Endothelial cell of umbilical vein (primary cell): ENCODE results near the gene RIN2. TPM values are rescaled to one million over a fixed set of nuclear protein-coding genes. Genes with fewer than 3 reads are reported as not detected.

Experiments
- BruUV-seq: library from RNA; stranded (reverse); fragments of 400-500 nt; replicated peaks from 2 replicates; lab custom pipeline; 2021; lab: Mats Ljungman, UMichigan
- CTCF ChIA-PET: fragments of 300-600, 350-600 bp; sonication (Branson Sonifier 250); formaldehyde crosslinking; loops from one replicate; lab custom pipeline; 2021; ENCODE audit warnings: antibody characterized with exemption, inconsistent platforms; lab: Charles Lee
- POLR2A ChIA-PET: fragments of 300-600, 350-600 bp; sonication (Branson Sonifier 250); formaldehyde crosslinking; loops from one replicate; lab custom pipeline; 2021; ENCODE audit warnings: antibody characterized with exemption, inconsistent platforms; lab: Charles Lee
- DNase-seq: peaks from one replicate; pipeline ENCODE4 v3.0.0-alpha.2; 2011; ENCODE audit warnings: low read depth, low spot score
- FAIRE-seq: peaks from 2 replicates; lab custom pipeline; 2011; peaks lifted over from hg19 to GRCh38; lab: Jason Lieb, UNC
- H2AFZ ChIP-seq: 2 replicates; pipeline ENCODE4 v1.6.0; 2012; ENCODE audit warnings: low read depth, low read length, control low read depth, inconsistent platforms
- H3K27ac ChIP-seq: 2 replicates; pipeline ENCODE4 v1.5.1; 2011; ENCODE audit warnings: low read depth, mild to moderate bottlenecking, control low read depth, low read length, moderate library complexity; ENCODE audit not compliant: insufficient read depth
- H3K27me3 ChIP-seq, 2 experiments: 2 replicates each; pipeline versions ENCODE4 v1.6.0 to v1.6.1; 2011; ENCODE audit warnings: low read length in 2 of 2, mixed read lengths in 1 of 2; ENCODE audit not compliant: control insufficient read depth in 2 of 2, insufficient read depth in 2 of 2
- H3K36me3 ChIP-seq, 2 experiments: 2 replicates in 1 of 2; 3 replicates in 1 of 2; pipeline ENCODE4 v1.5.1; 2011; ENCODE audit warnings: low read length in 2 of 2, mild to moderate bottlenecking in 1 of 2, moderate library complexity in 1 of 2; ENCODE audit not compliant: control insufficient read depth in 2 of 2, insufficient read depth in 2 of 2; ENCODE audit errors: extremely low read depth in 1 of 2
- H3K4me1 ChIP-seq: 3 replicates; pipeline ENCODE4 v1.5.1; 2011; ENCODE audit warnings: mild to moderate bottlenecking, low read length; ENCODE audit not compliant: control insufficient read depth, insufficient read depth; ENCODE audit errors: extremely low read depth
- H3K4me2 ChIP-seq: 2 replicates; pipeline ENCODE4 v1.6.1; 2011; ENCODE audit warnings: low read length, control low read depth, mixed read lengths; ENCODE audit not compliant: insufficient read depth
- H3K4me3 ChIP-seq, 3 experiments: fragments of 200-600 bp in 1 of 3; sonication (generic), shearing (Covaris generic) in 1 of 3; replicated peaks in 1 of 3; 2 replicates each; pipeline ENCODE4 v1.5.1; 2011 to 2016; ENCODE audit warnings: control low read depth in 3 of 3, low read length in 3 of 3, mild to moderate bottlenecking in 2 of 3, inconsistent platforms in 1 of 3, low read depth in 1 of 3, moderate library complexity in 1 of 3; ENCODE audit not compliant: insufficient read depth in 1 of 3
- H3K79me2 ChIP-seq: 2 replicates; pipeline ENCODE4 v1.6.0; 2012; ENCODE audit warnings: low read length, inconsistent platforms; ENCODE audit not compliant: control insufficient read depth, insufficient read depth
- H3K9ac ChIP-seq: replicated peaks from 2 replicates; pipeline ENCODE3; 2011; ENCODE audit warnings: low read length, control low read depth; ENCODE audit not compliant: insufficient read depth; ENCODE audit errors: extremely low read depth
- H3K9me1 ChIP-seq: replicated peaks from 3 replicates; pipeline ENCODE4 v1.6.0; 2011; ENCODE audit warnings: mild to moderate bottlenecking, low read length; ENCODE audit not compliant: control insufficient read depth, insufficient read depth; ENCODE audit errors: extremely low read depth
- H3K9me3 ChIP-seq: replicated peaks from 2 replicates; pipeline ENCODE4 v1.5.1; 2012; ENCODE audit warnings: low read length, inconsistent platforms; ENCODE audit not compliant: control insufficient read depth, insufficient read depth
- H4K20me1 ChIP-seq: replicated peaks from 2 replicates; pipeline ENCODE3; 2011; ENCODE audit warnings: mild to moderate bottlenecking, low read length; ENCODE audit not compliant: control insufficient read depth, insufficient read depth; ENCODE audit errors: extremely low read depth
- EZH2 ChIP-seq: IDR thresholded peaks from 2 replicates; pipeline ENCODE4 v1.6.1; 2012; ENCODE audit warnings: borderline replicate concordance, low read depth, mild to moderate bottlenecking, moderate library complexity, low read length, inconsistent platforms; ENCODE audit not compliant: severe bottlenecking
- FOS ChIP-seq: IDR thresholded peaks from 2 replicates; pipeline ENCODE4 v1.6.1; 2011; ENCODE audit warnings: mild to moderate bottlenecking, low read length, moderate library complexity, borderline replicate concordance; ENCODE audit not compliant: insufficient read depth
- GATA2 ChIP-seq: IDR thresholded peaks from 2 replicates; pipeline ENCODE4 v1.7.0; 2011; ENCODE audit warnings: low read depth, mild to moderate bottlenecking, moderate library complexity, mixed read lengths, low read length; ENCODE audit not compliant: insufficient read length, insufficient read depth
- JUN ChIP-seq: IDR thresholded peaks from 2 replicates; pipeline ENCODE4 v1.6.1; 2011; ENCODE audit warnings: borderline replicate concordance, low read depth; ENCODE audit not compliant: insufficient read length, insufficient read depth
- MYC ChIP-seq: IDR thresholded peaks from one replicate; pipeline ENCODE4 v1.6.1; 2011; ENCODE audit warnings: mild to moderate bottlenecking, low read depth, low read length
- POLR2A ChIP-seq: IDR thresholded peaks from 2 replicates; pipeline ENCODE4 v1.6.1; 2012; ENCODE audit warnings: low read depth, mild to moderate bottlenecking, control low read depth, low read length
- POLR2AphosphoS5 ChIP-seq: IDR thresholded peaks from 2 replicates; pipeline ENCODE4 v1.6.1; 2012; ENCODE audit warnings: low read depth, mild to moderate bottlenecking, control low read depth, low read length, moderate library complexity; ENCODE audit not compliant: insufficient read depth
- dilution Hi-C: fragments of 300-500 bp; cut with MboI; formaldehyde crosslinking; loops from one replicate; pipeline ENCODE4 v1.15.0; 2019; ENCODE audit warnings: low sequenced_read_pairs; ENCODE audit not compliant: extremely low pct_ligation_motif_present
- intact Hi-C: fragments of 100-400 bp; cut with micrococcal nuclease; formaldehyde crosslinking; loops from one replicate; pipeline ENCODE4 v1.10.0; 2022
- polyA plus RNA-seq, 4 experiments: library from polyadenylated mRNA; depleted of rRNA in 3 of 4; stranded (reverse) in 3 of 4; unstranded in 1 of 4; fragments of >200 nt; gene quantifications; 2 replicates each; pipeline versions ENCODE4 v1.2.1 to v1.2.3, GENCODE V29; 2011 to 2012; ENCODE audit warnings: missing spikeins in 1 of 4
- total RNA-seq: library from RNA; stranded (reverse); gene quantifications from 2 replicates; pipeline ENCODE4 v1.2.3, GENCODE V29; 2021
- TF ChIP-seq, protein P1 (sequence below), 2 donors: IDR thresholded peaks; 1 replicate in 1 of 2; 2 replicates in 1 of 2; pipeline ENCODE4 v1.5.1; 2011; ENCODE audit warnings: low read length in 2 of 2, mild to moderate bottlenecking in 2 of 2, moderate library complexity in 2 of 2, control low read depth in 1 of 2, inconsistent platforms in 1 of 2, low read depth in 1 of 2; ENCODE audit not compliant: insufficient read depth in 1 of 2; ENCODE audit errors: extremely low read depth in 1 of 2
- TF ChIP-seq, protein P2 (sequence below): IDR thresholded peaks from 2 replicates; pipeline ENCODE4 v1.6.1; 2011; ENCODE audit not compliant: insufficient read depth, insufficient read length

Gene RIN2
- total and polyA plus RNA-seq, 2 donors (not counting 3 experiments of a cell fraction or from before 2014, with no cell fraction given) = 22.6 to 119 TPM

DNA sequence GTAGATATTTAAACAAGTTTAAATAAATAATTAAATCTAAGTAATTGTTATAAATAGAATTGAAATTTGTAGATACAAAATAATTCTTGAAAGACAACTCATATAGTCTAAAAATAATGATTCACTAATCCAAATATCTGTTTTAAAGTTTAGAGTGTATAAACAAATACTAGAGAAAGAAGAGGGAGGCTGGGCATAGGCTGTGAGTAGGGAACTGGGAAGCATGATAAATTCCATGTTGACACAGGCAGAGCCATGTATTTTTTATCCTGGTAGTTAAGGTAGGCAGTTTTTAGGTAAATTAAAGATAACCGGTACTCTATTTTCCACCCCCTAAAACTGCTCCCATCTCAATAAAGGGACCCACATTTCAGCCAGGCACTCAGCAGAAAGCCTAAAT lies 11.7 kb upstream of the RIN2 start:
- H2AFZ ChIP-seq = no peak overlapping the region
- H3K27ac ChIP-seq = no peak overlapping the region
- no peak overlapping the region for H3K4me3 ChIP-seq
- peaks cover 22 to 24% of the 10 kb centered on the region in 2 experiments for H3K27me3 ChIP-seq
- BruUV-seq = no TSS peak
- H3K9me1 ChIP-seq = no peaks in the 10 kb centered on the region
- H4K20me1 ChIP-seq = no peaks in the 10 kb centered on the region
- intact Hi-C loops (no loop called here), dilution Hi-C loops (no loop called here)
- no peak overlapping the region for H3K9ac ChIP-seq
- no peak for DNase-seq
- FAIRE-seq = no peak
- no peaks in the 10 kb centered on the region for H3K9me3 ChIP-seq
- no peaks in the 10 kb centered on the region for H3K36me3 ChIP-seq
- POLR2A ChIA-PET = no interaction called here
- no peak for TF ChIP-seq MYC
- TF ChIP-seq POLR2A = no peak
- TF ChIP-seq, protein P1, sequence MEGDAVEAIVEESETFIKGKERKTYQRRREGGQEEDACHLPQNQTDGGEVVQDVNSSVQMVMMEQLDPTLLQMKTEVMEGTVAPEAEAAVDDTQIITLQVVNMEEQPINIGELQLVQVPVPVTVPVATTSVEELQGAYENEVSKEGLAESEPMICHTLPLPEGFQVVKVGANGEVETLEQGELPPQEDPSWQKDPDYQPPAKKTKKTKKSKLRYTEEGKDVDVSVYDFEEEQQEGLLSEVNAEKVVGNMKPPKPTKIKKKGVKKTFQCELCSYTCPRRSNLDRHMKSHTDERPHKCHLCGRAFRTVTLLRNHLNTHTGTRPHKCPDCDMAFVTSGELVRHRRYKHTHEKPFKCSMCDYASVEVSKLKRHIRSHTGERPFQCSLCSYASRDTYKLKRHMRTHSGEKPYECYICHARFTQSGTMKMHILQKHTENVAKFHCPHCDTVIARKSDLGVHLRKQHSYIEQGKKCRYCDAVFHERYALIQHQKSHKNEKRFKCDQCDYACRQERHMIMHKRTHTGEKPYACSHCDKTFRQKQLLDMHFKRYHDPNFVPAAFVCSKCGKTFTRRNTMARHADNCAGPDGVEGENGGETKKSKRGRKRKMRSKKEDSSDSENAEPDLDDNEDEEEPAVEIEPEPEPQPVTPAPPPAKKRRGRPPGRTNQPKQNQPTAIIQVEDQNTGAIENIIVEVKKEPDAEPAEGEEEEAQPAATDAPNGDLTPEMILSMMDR (IDR thresholded peaks at IDR 0.05; ENCODE audit: extremely low read depth in 1 of 2, insufficient read depth in 1 of 2, low read depth in 1 of 2, low read length in 2 of 2) = no peak
- no peak for TF ChIP-seq POLR2AphosphoS5
- TF ChIP-seq, protein P2, sequence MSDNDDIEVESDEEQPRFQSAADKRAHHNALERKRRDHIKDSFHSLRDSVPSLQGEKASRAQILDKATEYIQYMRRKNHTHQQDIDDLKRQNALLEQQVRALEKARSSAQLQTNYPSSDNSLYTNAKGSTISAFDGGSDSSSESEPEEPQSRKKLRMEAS = no peak
- TF ChIP-seq JUN = no peak
- no peak for TF ChIP-seq FOS
- no peak for TF ChIP-seq GATA2
- no peak for TF ChIP-seq EZH2
- CTCF ChIA-PET = no interaction called here
- no peaks in the 10 kb centered on the region for H3K79me2 ChIP-seq
- no peaks in the 10 kb centered on the region for H3K4me1 ChIP-seq
- H3K4me2 ChIP-seq = no peak overlapping the region
